HCT116 (cell line): ENCODE measurements around the gene TTYH1. TPM values are rescaled to one million over a fixed set of nuclear protein-coding genes. Genes with fewer than 3 reads are reported as not detected.
A peak's percentile ranks its signal among the peaks of the same experiment; 100 is the strongest.

Experiments used
- ATAC-seq: fragments of 200-7000 bp; cut with Tn5 transposase; 2 replicates; pipeline ENCODE4 v1.9.1; 2020; ENCODE audit warnings: mild to moderate bottlenecking, moderate library complexity
- BruUV-seq: library from RNA; stranded (reverse); fragments of 400-500 nt; replicated peaks from 2 replicates; lab custom pipeline; 2021; lab: Mats Ljungman, UMichigan
- CTCF ChIA-PET: fragments of 300-600 bp; sonication (Branson Sonifier 250); formaldehyde crosslinking; loops from one replicate; lab custom pipeline; 2021; ENCODE audit warnings: antibody characterized with exemption; lab: Charles Lee
- POLR2A ChIA-PET: fragments of 300-600, 350-600 bp; sonication (Branson Sonifier 250); formaldehyde crosslinking; loops from one replicate; lab custom pipeline; 2021; ENCODE audit warnings: antibody characterized with exemption; lab: Charles Lee
- RAD21 ChIA-PET, 2 experiments: fragments of 300-600 bp; sonication (Branson Sonifier 250); formaldehyde crosslinking; loops; one replicate each; lab custom pipeline; 2023; ENCODE audit warnings: low total read pairs in 2 of 2; ENCODE audit not compliant: uncharacterized antibody in 2 of 2, unreplicated experiment in 2 of 2, low non-redundant PET in 1 of 2; lab: Charles Lee
- DNase-seq: peaks from one replicate; pipeline ENCODE4 v3.0.0-alpha.2; 2010; ENCODE audit warnings: low read depth, low spot score
- H2AFZ ChIP-seq: fragments of 200-600 bp; shearing (Covaris generic), sonication (generic); 2 replicates; pipeline ENCODE4 v1.6.1; 2017; ENCODE audit warnings: low read depth, mixed run types, mixed read lengths, antibody characterized with exemption, low read length; ENCODE audit not compliant: poor library complexity, severe bottlenecking
- H3K27ac ChIP-seq: 2 replicates; pipeline ENCODE4 v1.5.1; 2012; ENCODE audit warnings: low read depth, low read length
- H3K27me3 ChIP-seq: fragments of 200-600 bp; sonication (generic); 2 replicates; pipeline ENCODE4 v1.6.1; 2016; ENCODE audit warnings: mixed run types, low read length, mixed read lengths; ENCODE audit not compliant: insufficient read depth
- H3K36me3 ChIP-seq, 2 experiments: fragments of 200-500 bp in 1 of 2; fragments of 200-600 bp in 1 of 2; sonication (Bioruptor generic) in 1 of 2; sonication (generic) in 1 of 2; 2 replicates each; pipeline versions ENCODE4 v1.5.1 to v1.6.1; 2014 to 2016; ENCODE audit warnings: low read length in 2 of 2, inconsistent platforms in 1 of 2, mixed read lengths in 1 of 2, mixed run types in 1 of 2; ENCODE audit not compliant: insufficient read depth in 2 of 2, control insufficient read depth in 1 of 2
- H3K4me1 ChIP-seq, 2 experiments: fragments of 200-600 bp in 1 of 2; sonication (generic) in 1 of 2; 2 replicates each; pipeline versions ENCODE4 v1.5.1 to v1.6.1; 2012 to 2017; ENCODE audit warnings: low read length in 2 of 2, inconsistent platforms in 1 of 2, mild to moderate bottlenecking in 1 of 2, mixed read lengths in 1 of 2, mixed run types in 1 of 2, moderate library complexity in 1 of 2; ENCODE audit not compliant: insufficient read depth in 2 of 2, control insufficient read depth in 1 of 2
- H3K4me2 ChIP-seq: fragments of 200-600 bp; sonication (generic); 2 replicates; pipeline ENCODE4 v1.6.1; 2017; ENCODE audit warnings: mixed run types, low read length, mixed read lengths
- H3K4me3 ChIP-seq, 2 experiments: fragments of 200-600 bp in 1 of 2; sonication (generic) in 1 of 2; replicated peaks in 1 of 2; 2 replicates each; pipeline ENCODE4 v1.5.1; 2011 to 2016; ENCODE audit warnings: low read length in 2 of 2, control low read depth in 1 of 2, low read depth in 1 of 2, mild to moderate bottlenecking in 1 of 2, mixed read lengths in 1 of 2, mixed run types in 1 of 2
- H3K79me2 ChIP-seq: fragments of 200-600 bp; sonication (generic); 2 replicates; pipeline ENCODE4 v1.6.1; 2017; ENCODE audit warnings: mild to moderate bottlenecking, mixed run types, low read length, moderate library complexity, mixed read lengths; ENCODE audit not compliant: insufficient read depth
- H3K9ac ChIP-seq: fragments of 200-600 bp; sonication (generic); 2 replicates; pipeline ENCODE4 v1.6.1; 2016; ENCODE audit warnings: low read length, mixed read lengths
- H3K9me2 ChIP-seq: fragments of 200-600 bp; sonication (generic), shearing (Covaris generic); 2 replicates; pipeline ENCODE4 v1.6.1; 2017; ENCODE audit warnings: mixed run types, mild to moderate bottlenecking, moderate library complexity; ENCODE audit not compliant: insufficient read depth
- H3K9me3 ChIP-seq, 2 experiments: fragments of 200-500 bp in 1 of 2; fragments of 200-600 bp in 1 of 2; sonication (Bioruptor generic) in 1 of 2; sonication (generic) in 1 of 2; 2 replicates each; pipeline ENCODE4 v1.6.1; 2014 to 2017; ENCODE audit warnings: low read length in 2 of 2, mixed read lengths in 2 of 2, inconsistent platforms in 1 of 2, low read depth in 1 of 2, mild to moderate bottlenecking in 1 of 2, mixed run types in 1 of 2, moderate library complexity in 1 of 2; ENCODE audit not compliant: control insufficient read depth in 1 of 2, insufficient read depth in 1 of 2
- H4K20me1 ChIP-seq: fragments of 200-600 bp; sonication (generic), shearing (Covaris generic); 2 replicates; pipeline ENCODE4 v1.6.1; 2017; ENCODE audit warnings: mixed run types, mild to moderate bottlenecking, moderate library complexity; ENCODE audit not compliant: insufficient read depth
- POLR2AphosphoS5 ChIP-seq: IDR thresholded peaks from 2 replicates; pipeline ENCODE4 v1.6.1; 2011; ENCODE audit warnings: mild to moderate bottlenecking, low read depth, low read length, moderate library complexity
- ZBTB33 ChIP-seq: IDR thresholded peaks from 2 replicates; pipeline ENCODE4 v1.6.1; 2011; ENCODE audit warnings: mild to moderate bottlenecking, low read length, moderate library complexity; ENCODE audit not compliant: insufficient replicate concordance; ENCODE audit errors: extremely low read depth
- intact Hi-C: fragments of 100-400 bp; cut with micrococcal nuclease; formaldehyde crosslinking; loops from 2 replicates; pipeline ENCODE4 v1.10.0; 2022
- total RNA-seq: library from RNA; stranded (reverse); gene quantifications from one replicate; pipeline ENCODE4 v1.2.1, GENCODE V29; 2021; ENCODE audit not compliant: unreplicated experiment

TTYH1 gene
- total RNA-seq, 1 experiment from 2014 or later, result 0.37 TPM

GRCh38 chr19:54430306-54431254, 15.3 kb downstream of the TTYH1 start:
- DNase-seq (peak; percentile 21), ATAC-seq (peak; percentile 76)
- BruUV-seq, result no TSS peak
- ChIA-PET RAD21 (no interaction called here), POLR2A (interaction anchor here (0.9 to 1.6 kb wide), 3 partner anchors 9 to 18 kb away, joined by 3 to 8 read pairs (median 4); partner anchors contain the start of gene LENG8), CTCF (interaction anchor here (1.2 to 1.4 kb wide), 3 partner anchors 10 to 39 kb away, joined by 3 to 7 read pairs (median 4); no protein-coding TSS in a partner anchor)
- no peaks in the 10 kb centered on the region for H3K9me3 ChIP-seq
- H2AFZ ChIP-seq, result no peak overlapping the region
- H3K9ac ChIP-seq, result peak overlapping the region; percentile 62
- no peaks in the 10 kb centered on the region for H4K20me1 ChIP-seq
- H3K4me2 ChIP-seq, result peak overlapping the region; percentile 88
- H3K36me3 ChIP-seq, result no peaks in the 10 kb centered on the region
- peak; percentile 4 for TF ChIP-seq POLR2AphosphoS5
- TF ChIP-seq ZBTB33, result no peak
- peak overlapping the region; percentile 60; the same call in 1 of the 2 replicates for H3K27ac ChIP-seq
- no peaks in the 10 kb centered on the region for H3K9me2 ChIP-seq
- H3K4me1 ChIP-seq, result peaks cover 29 to 36% of the 10 kb centered on the region in 2 experiments
- H3K4me3 ChIP-seq, result peak overlapping the region; percentile 25 to 46
- intact Hi-C loops, result no loop called here
- H3K79me2 ChIP-seq, result no peaks in the 10 kb centered on the region
- no peaks in the 10 kb centered on the region for H3K27me3 ChIP-seq
